HepG2 (cell line): Measurements from ENCODE around the gene GGNBP2. TPM values are rescaled to one million over a fixed set of nuclear protein-coding genes. Genes with fewer than 3 reads are reported as not detected.

Experiments
- FOXK1 ChIP-seq: sonication (generic); formaldehyde crosslinking; IDR thresholded peaks from 2 replicates; pipeline ENCODE4 v1.4.0; 2020; ENCODE audit warnings: low read depth, missing genetic modification reagents, borderline replicate concordance
- HES4 ChIP-seq: sonication (generic); formaldehyde crosslinking; IDR thresholded peaks from 2 replicates; pipeline ENCODE4 v1.9.0; 2021; ENCODE audit warnings: mild to moderate bottlenecking, missing genetic modification reagents, borderline replicate concordance
- MED8 ChIP-seq: sonication (generic); formaldehyde crosslinking; IDR thresholded peaks from 2 replicates; pipeline ENCODE4 v1.8.1; 2023; ENCODE audit warnings: mild to moderate bottlenecking, missing genetic modification reagents; ENCODE audit not compliant: insufficient replicate concordance
- POGZ ChIP-seq: sonication (generic); formaldehyde crosslinking; IDR thresholded peaks from 2 replicates; pipeline ENCODE4 v1.4.0; 2020; ENCODE audit warnings: mild to moderate bottlenecking, missing genetic modification reagents
- RXRB ChIP-seq: IDR thresholded peaks from 2 replicates; pipeline ENCODE4 v1.6.1; 2016; ENCODE audit warnings: borderline replicate concordance, missing genetic modification reagents, missing compliant biosample characterization
- SP140L ChIP-seq: sonication (generic); formaldehyde crosslinking; IDR thresholded peaks from 2 replicates; pipeline ENCODE4 v1.4.0; 2020; ENCODE audit warnings: missing genetic modification reagents, borderline replicate concordance
- XRCC5 ChIP-seq: fragments of 200-400 bp; formaldehyde crosslinking; optimal IDR thresholded peaks from 2 replicates; pipeline ENCODE3; 2017; ENCODE audit warnings: mild to moderate bottlenecking, low read length
- ZC3H4 ChIP-seq: sonication (generic); formaldehyde crosslinking; IDR thresholded peaks from 2 replicates; pipeline ENCODE4 v1.4.0; 2020; ENCODE audit warnings: missing genetic modification reagents, borderline replicate concordance
- ZNF12 ChIP-seq: sonication (generic); formaldehyde crosslinking; IDR thresholded peaks from 2 replicates; pipeline ENCODE4 v1.5.0; 2020; ENCODE audit warnings: missing genetic modification reagents
- ZNF207 ChIP-seq: fragments of 450-650 bp; IDR thresholded peaks from 2 replicates; pipeline ENCODE4 v1.6.1; 2016; ENCODE audit warnings: antibody characterized with exemption, borderline replicate concordance
- ZNF446 ChIP-seq: sonication (generic); formaldehyde crosslinking; IDR thresholded peaks from 2 replicates; pipeline ENCODE4 v1.5.0; 2020; ENCODE audit warnings: mild to moderate bottlenecking, missing genetic modification reagents
- ZZZ3 ChIP-seq: sonication (generic); formaldehyde crosslinking; IDR thresholded peaks from 2 replicates; pipeline ENCODE4 v1.4.0; 2020; ENCODE audit warnings: missing genetic modification reagents, mild to moderate bottlenecking, borderline replicate concordance
- polyA plus RNA-seq, 8 experiments: library from polyadenylated mRNA; depleted of rRNA in 3 of 8; stranded (reverse) in 7 of 8; unstranded in 1 of 8; fragments of >200 nt; fragmentation: Illumina TruSeq in 4 of 8; extraction: Trizol in 4 of 8; gene quantifications; 2 replicates each; pipeline versions ENCODE4 v1.2.1 to v1.2.3, GENCODE V29; 2011 to 2016; ENCODE audit warnings: low read depth in 4 of 8, missing spikeins in 1 of 8, mixed read lengths in 1 of 8; ENCODE audit not compliant: insufficient read depth in 1 of 8
- total RNA-seq, 5 experiments: library from RNA; depleted of rRNA; stranded (reverse); fragments of >200 nt; fragmentation: Illumina TruSeq; extraction: Trizol; gene quantifications; 2 replicates each; pipeline ENCODE4 v1.2.3, GENCODE V29; 2016; ENCODE audit warnings: low read depth in 1 of 5
- TF ChIP-seq, protein P1 (sequence below): sonication (generic); formaldehyde crosslinking; IDR thresholded peaks from 2 replicates; pipeline ENCODE4 v1.8.0; 2022; ENCODE audit warnings: missing genetic modification reagents, mild to moderate bottlenecking, moderate library complexity, borderline replicate concordance
- TF ChIP-seq, protein P2 (sequence below): sonication (generic); formaldehyde crosslinking; IDR thresholded peaks from 2 replicates; pipeline ENCODE4 v1.8.0; 2022; ENCODE audit warnings: missing genetic modification reagents, mild to moderate bottlenecking, borderline replicate concordance
- TF ChIP-seq, protein P3 (sequence below): sonication (generic); formaldehyde crosslinking; IDR thresholded peaks from 2 replicates; pipeline ENCODE4 v1.4.0; 2020; ENCODE audit warnings: missing genetic modification reagents, borderline replicate concordance
- TF ChIP-seq, protein P4 (sequence below): sonication (generic); formaldehyde crosslinking; conservative IDR thresholded peaks from 2 replicates; pipeline ENCODE4 v1.4.0; 2020; ENCODE audit warnings: mild to moderate bottlenecking, missing genetic modification reagents, moderate library complexity

The GGNBP2 gene
- total and polyA plus RNA-seq, 2 of the 13 experiments (the other 11 are each of a cell fraction or from before 2014, with no cell fraction given), result 53.3 to 84.2 TPM

DNA sequence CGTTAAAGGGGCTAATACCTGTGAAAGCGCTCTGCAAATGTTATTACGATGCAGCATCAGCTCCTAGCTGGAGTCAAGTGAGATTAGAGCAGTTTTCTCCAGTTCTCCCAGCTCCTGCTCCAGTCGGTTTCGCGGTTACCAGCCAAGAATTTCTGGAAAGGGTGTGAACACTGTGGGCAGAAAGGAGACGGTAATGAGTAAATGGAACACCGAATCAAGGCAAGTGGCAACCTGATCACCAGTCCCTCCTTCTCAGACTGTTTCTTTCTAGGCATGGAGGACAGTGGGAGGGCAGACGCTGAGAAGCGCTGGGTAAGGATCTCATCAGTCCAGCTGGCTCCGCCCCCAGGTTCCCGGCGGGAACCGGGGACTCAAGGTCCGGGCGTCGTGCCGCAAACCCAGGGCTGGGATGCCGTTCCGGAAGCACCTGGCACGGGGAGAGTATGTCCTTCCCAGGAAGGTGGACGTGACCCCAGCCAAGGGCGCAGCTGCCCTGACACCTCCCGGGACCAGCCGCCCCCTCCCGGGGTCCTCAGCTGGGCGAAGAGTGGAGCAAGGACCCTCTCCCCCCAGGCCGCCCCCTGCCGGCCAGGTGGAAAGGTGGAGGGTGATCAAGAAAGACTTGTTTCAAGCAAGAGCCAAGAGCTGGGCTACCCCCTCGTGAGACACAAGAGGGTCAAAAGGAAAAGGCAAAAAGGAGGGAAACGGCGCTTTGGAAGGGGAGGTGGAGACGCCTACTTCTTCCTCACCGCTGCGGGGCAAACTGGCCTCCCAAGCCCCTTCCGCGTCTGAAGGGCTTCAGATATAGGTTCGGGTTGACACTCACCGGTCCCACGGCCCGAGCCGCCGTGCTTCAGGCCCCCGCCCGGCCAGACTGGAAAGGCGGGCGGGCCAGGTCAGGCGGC lies 10.5 kb upstream of the GGNBP2 start (continued):
- TF ChIP-seq MED8 (CRISPR knock-in tag), result no peak
- TF ChIP-seq POGZ (CRISPR knock-in tag), result no peak
- peak; percentile 28 for TF ChIP-seq XRCC5
- TF ChIP-seq, protein P1, sequence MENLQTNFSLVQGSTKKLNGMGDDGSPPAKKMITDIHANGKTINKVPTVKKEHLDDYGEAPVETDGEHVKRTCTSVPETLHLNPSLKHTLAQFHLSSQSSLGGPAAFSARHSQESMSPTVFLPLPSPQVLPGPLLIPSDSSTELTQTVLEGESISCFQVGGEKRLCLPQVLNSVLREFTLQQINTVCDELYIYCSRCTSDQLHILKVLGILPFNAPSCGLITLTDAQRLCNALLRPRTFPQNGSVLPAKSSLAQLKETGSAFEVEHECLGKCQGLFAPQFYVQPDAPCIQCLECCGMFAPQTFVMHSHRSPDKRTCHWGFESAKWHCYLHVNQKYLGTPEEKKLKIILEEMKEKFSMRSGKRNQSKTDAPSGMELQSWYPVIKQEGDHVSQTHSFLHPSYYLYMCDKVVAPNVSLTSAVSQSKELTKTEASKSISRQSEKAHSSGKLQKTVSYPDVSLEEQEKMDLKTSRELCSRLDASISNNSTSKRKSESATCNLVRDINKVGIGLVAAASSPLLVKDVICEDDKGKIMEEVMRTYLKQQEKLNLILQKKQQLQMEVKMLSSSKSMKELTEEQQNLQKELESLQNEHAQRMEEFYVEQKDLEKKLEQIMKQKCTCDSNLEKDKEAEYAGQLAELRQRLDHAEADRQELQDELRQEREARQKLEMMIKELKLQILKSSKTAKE, result 0 out of 2 replicates have a peak, but pooled peaks have one; percentile 47
- peak; percentile 18; the same call in 1 of the 2 replicates for TF ChIP-seq HES4 (CRISPR knock-in tag)
- no peak for TF ChIP-seq ZNF12 (CRISPR knock-in tag)
- no peak for TF ChIP-seq ZNF207
- TF ChIP-seq FOXK1 (CRISPR knock-in tag), result no peak
- no peak for TF ChIP-seq ZZZ3 (CRISPR knock-in tag)
- no peak for TF ChIP-seq SP140L (CRISPR knock-in tag)
- no peak for TF ChIP-seq ZC3H4 (CRISPR knock-in tag)
- peak; percentile 33; the same call in 1 of the 2 replicates for TF ChIP-seq ZNF446 (CRISPR knock-in tag)
- TF ChIP-seq, protein P2, sequence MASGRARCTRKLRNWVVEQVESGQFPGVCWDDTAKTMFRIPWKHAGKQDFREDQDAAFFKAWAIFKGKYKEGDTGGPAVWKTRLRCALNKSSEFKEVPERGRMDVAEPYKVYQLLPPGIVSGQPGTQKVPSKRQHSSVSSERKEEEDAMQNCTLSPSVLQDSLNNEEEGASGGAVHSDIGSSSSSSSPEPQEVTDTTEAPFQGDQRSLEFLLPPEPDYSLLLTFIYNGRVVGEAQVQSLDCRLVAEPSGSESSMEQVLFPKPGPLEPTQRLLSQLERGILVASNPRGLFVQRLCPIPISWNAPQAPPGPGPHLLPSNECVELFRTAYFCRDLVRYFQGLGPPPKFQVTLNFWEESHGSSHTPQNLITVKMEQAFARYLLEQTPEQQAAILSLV (CRISPR knock-in tag), result no peak
- peak; percentile 12; the same call in 1 of the 2 replicates for TF ChIP-seq RXRB
- TF ChIP-seq, protein P3, sequence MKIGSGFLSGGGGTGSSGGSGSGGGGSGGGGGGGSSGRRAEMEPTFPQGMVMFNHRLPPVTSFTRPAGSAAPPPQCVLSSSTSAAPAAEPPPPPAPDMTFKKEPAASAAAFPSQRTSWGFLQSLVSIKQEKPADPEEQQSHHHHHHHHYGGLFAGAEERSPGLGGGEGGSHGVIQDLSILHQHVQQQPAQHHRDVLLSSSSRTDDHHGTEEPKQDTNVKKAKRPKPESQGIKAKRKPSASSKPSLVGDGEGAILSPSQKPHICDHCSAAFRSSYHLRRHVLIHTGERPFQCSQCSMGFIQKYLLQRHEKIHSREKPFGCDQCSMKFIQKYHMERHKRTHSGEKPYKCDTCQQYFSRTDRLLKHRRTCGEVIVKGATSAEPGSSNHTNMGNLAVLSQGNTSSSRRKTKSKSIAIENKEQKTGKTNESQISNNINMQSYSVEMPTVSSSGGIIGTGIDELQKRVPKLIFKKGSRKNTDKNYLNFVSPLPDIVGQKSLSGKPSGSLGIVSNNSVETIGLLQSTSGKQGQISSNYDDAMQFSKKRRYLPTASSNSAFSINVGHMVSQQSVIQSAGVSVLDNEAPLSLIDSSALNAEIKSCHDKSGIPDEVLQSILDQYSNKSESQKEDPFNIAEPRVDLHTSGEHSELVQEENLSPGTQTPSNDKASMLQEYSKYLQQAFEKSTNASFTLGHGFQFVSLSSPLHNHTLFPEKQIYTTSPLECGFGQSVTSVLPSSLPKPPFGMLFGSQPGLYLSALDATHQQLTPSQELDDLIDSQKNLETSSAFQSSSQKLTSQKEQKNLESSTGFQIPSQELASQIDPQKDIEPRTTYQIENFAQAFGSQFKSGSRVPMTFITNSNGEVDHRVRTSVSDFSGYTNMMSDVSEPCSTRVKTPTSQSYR, result no peak
- TF ChIP-seq, protein P4, sequence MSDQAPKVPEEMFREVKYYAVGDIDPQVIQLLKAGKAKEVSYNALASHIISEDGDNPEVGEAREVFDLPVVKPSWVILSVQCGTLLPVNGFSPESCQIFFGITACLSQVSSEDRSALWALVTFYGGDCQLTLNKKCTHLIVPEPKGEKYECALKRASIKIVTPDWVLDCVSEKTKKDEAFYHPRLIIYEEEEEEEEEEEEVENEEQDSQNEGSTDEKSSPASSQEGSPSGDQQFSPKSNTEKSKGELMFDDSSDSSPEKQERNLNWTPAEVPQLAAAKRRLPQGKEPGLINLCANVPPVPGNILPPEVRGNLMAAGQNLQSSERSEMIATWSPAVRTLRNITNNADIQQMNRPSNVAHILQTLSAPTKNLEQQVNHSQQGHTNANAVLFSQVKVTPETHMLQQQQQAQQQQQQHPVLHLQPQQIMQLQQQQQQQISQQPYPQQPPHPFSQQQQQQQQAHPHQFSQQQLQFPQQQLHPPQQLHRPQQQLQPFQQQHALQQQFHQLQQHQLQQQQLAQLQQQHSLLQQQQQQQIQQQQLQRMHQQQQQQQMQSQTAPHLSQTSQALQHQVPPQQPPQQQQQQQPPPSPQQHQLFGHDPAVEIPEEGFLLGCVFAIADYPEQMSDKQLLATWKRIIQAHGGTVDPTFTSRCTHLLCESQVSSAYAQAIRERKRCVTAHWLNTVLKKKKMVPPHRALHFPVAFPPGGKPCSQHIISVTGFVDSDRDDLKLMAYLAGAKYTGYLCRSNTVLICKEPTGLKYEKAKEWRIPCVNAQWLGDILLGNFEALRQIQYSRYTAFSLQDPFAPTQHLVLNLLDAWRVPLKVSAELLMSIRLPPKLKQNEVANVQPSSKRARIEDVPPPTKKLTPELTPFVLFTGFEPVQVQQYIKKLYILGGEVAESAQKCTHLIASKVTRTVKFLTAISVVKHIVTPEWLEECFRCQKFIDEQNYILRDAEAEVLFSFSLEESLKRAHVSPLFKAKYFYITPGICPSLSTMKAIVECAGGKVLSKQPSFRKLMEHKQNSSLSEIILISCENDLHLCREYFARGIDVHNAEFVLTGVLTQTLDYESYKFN, result no peak
